IPS-11a (cell line): Measurements from ENCODE around the gene TNFRSF14.
"Not testable (repeated sequence)": the region's sequence is repeated elsewhere in the genome, so short reads cannot be mapped to it uniquely, and the experiment has no call there.

ENCODE experiments used
- H3K4me3 ChIP-seq: one replicate; pipeline ENCODE4 v1.5.1; 2013; ENCODE audit warnings: low read depth, low read length, control low read depth

The TNFRSF14 gene

DNA sequence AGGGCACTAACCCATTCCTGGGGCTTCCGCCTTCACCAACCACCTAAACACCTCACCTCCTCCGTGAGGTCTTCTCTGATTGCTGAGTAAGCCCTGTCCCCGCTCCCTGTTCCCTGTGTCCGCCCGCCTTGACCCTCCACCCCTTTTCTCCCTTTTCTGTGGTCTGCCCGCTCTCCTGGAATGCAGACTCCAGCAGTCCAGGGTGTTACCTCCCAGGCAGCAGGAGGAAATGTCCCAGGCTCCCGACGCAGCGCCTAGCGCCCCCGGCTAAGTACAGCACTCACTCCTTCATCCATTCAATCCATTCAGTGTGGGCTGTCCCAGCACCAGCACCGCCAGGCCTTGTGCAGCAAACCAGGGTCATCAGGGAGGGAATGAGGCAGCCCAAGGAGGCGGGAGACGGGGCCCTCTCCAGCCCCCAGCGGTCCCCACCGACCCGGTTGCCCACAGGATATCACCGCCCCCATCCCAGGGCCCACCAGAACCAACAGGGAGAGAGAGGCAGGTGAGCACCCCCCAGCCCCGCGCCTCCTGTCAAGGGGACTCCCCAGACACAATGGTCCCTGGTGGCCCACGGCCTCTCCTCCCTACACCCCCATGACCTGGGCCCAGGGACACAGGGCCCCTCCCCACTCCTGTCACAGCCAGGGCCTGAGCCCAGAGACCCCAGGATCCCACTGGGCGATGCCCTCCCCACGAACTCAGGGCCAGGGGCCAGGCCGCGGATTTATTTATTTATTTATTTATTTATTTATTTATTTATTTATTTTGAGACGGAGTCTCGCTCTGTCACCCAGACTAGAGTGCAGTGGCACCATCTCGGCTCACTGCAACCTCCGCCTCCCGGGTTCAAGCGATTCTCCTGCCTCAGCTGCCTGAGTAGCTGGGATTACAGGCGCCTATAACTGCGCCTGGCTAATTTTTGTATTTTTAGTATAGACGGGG lies 10.2 kb downstream of the TNFRSF14 start:
- H3K4me3 ChIP-seq: no peak overlapping the region

DNA sequence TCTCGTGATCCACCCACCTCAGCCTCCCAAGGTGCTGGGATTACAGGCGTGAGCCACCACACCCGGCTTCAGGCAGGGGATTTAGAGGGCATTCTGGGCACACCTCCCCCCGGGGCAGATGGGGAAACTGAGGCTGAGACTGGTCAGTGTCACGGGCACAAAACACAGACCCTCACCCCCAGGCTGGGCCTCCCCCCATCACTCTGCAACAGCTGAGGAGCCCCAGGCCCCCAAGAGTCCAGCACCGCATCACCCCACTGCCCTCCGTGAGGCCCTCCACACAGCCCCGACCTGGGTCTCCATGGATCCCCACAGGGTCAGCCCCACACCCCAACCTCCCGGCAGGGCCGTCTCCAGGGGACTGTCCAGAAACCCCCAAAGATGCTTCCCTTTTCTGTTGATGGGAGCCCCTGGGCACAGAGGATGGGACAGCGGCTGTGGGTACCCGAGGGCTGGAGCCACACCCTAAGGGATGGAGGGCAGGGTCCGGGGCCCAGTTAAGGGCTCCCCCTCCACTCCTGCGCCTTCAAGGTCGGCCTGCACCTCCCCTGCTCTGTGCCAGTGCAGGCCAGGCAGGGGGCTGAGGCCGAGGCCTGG lies 11.0 kb downstream of the TNFRSF14 start:
- no peak overlapping the region for H3K4me3 ChIP-seq

DNA sequence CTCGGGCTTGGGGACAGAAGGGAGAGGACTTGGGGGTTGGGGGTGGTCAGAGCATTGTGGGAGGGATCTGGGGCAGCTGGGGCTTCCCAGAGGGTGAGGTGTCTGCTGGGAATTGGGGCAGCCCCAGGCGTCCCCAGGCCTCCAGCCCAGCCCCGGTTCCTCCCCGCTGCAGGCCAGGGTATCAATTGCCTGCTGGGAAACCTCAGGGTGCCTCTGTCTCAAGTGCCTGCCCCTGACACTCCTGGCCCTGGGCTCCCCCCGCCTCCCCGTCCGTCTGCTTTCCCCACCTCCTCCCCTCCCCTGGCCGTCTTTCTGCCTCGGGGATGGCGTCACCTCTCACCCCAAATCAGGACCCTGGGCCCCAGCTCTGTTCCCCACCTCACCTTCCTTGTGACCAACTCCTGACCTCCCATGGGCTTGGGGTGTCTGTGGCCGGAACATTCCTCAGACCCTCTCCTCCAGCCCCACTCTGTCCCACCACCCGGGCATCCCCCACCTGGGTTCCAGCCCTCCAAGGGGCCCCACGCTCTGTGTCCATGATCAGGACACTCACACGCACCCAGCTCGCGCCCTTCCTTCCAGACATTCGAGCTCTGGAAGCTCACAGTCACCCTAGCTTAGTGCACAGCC lies 12.1 kb downstream of the TNFRSF14 start:
- not testable (repeated sequence) for H3K4me3 ChIP-seq

DNA sequence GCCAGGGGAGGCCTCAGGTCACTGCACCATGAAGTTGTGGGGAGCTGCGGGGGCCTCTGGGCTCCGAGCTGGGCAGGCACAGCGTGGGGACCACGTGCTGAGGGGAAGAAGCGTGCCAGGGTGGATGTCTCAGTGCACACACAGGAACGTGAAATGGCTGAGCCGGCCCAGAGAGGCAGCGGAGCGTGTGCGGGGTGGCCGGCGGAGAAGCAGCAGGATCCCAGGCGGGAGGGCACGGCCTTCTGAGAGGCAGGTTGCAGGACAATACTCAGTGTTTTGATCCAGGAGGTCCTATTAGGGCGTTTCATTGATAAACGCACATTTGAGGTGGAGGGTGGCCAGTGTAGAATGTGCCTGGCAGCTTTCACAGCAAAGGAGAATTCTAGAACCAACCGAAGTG lies 12.9 kb downstream of the TNFRSF14 start:
- H3K4me3 ChIP-seq: no peak overlapping the region

DNA sequence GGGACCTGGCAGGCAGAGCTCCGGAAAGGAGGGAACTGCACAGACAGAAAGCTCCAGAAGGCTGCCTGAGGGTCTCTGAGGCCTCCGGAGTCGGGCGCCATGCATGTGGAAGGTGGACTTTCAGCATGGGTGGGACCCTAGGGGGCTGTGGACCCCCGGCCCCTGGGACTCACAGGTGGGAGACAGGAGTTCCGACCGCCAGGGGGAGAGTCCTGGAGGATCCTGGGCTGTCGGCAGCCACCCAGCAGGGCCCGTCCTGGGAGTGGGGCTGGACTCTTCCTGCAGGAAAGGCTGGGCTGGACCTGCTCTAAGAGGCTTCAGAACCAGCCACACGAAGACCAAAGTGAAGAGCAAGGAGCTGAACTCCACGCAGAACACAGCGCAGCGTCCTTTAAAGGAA lies 13.5 kb downstream of the TNFRSF14 start:
- not testable (repeated sequence) for H3K4me3 ChIP-seq

DNA sequence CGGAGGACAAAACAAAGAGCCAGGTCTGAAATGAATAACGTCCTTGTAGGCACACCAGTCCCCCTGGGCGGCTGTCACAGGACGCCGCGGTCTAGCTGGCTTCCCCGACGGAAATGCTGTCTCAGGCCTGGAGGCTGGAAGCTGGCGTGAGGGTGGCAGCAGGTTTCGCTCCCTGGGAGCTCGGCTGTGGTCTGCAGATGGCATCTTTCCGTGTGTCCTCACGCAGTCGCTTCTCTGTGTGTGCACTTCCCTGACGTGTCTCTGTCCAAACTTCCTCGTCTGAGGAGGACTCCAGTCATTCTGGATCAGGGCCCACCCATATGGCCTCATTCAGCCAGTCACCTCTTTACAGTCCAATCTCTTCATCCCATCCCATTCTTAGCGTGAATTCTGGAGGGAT lies 14.2 kb downstream of the TNFRSF14 start:
- H3K4me3 ChIP-seq: no peak overlapping the region

DNA sequence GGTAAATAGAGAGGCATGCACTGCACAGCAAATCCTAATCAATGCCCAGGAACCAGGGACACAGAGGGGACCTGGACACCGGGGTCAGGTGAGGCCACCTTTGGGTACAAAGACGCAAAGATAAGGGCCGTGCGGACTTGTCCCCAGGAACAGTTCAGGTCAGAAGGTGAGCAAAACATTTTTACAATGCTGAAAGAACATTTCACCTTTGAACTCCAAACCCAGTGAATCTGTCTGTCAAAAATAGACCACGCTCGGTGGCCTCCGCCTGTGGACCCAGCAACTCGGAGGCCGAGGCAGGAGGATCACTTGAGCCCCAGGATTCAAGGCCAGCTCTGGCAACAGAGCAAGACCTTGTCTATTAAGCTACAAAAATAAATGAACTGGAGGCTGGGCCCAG lies 15.2 kb downstream of the TNFRSF14 start:
- H3K4me3 ChIP-seq: no peak overlapping the region

DNA sequence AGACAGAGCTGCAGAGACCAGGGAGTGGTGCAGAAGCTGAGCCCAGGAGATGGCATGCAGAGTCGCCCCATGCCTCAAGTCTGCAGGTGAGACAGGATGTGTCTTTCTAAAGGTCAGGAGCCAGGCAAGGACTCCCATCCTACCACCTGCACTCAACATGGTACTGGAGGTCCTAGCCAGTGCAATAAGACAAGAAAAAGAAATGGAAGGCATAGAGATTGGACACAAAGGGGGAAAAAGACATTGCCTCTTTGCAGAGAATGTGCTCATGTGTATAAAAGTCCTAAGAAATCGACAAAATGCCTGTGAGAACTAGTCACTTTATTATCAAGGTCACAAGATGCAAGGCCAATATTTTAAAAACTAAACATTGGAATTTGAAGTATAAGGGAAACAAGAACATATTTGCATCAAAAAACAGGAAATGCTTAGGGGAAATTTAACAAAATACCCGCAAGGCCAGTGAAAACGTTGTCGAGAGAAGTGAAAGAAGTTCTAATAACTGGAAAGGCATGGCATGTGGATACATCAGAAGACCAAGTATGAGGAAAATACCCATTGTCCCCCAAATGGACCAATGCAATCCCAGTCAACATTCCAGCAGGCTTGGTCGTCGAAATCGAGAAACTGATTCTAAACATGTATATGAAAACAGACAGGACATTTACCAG lies 17.2 kb downstream of the TNFRSF14 start:
- H3K4me3 ChIP-seq: no peak overlapping the region

DNA sequence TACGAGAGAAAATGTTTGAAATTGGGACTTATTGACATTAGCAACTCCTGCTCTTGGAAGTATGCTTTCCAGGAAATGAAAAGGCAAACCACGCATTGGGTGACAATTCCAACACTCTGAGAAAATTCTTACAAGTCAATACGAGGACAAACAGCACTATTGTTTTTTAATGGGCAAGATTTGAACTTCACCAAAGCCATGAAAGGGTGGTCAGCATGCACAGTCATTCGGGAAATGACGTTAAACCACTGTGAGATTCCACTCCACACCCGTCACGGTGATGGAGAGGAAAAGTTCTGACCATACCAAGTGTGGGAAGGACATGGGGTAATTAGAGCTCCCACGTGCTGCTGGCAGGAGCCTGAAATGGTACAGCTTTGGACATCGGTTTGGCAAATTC lies 18.2 kb downstream of the TNFRSF14 start:
- H3K4me3 ChIP-seq: no peak overlapping the region

DNA sequence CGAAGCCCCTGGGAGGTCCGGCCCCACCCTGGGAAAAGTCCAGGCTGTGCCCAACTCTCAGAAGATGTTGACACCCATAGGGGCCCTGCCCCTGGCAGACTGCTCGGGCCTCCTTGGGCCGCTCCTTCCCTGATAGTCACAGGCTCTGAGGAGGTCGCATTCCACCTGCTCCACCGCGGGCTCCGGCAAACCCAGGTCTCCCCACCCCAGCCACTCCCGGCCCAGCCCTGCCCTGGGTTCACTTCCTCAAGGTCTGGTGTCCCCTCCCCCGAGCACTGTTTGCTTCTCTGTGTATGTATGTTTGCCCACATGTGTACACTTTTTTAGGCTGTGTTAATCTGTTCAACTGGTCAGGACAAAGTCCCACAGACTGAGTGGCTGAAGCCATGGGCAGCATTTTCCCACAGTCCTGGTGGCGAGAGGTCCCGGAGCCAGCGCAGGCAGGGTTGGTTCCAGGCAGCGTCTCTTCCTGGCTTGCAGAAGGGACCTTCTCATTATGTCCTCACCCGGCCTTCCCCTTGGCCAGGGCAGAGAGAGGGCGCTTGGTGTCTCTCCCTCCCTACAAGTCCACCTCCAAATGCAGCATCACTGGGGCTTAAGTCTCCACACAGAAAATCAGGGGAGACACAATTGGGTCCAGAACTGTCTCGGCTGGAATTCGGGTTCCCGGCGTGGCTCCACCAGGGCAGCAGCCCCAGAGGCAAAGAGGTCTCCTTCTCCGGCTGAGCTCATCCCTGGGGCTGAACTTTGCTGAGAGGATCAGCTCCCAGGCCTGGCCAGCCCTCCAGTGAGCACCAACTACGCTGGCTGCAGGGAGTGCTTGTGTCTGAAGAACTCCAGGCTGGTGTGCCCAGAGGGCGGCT lies 19.9 kb downstream of the TNFRSF14 start:
- H3K4me3 ChIP-seq: no peak overlapping the region

DNA sequence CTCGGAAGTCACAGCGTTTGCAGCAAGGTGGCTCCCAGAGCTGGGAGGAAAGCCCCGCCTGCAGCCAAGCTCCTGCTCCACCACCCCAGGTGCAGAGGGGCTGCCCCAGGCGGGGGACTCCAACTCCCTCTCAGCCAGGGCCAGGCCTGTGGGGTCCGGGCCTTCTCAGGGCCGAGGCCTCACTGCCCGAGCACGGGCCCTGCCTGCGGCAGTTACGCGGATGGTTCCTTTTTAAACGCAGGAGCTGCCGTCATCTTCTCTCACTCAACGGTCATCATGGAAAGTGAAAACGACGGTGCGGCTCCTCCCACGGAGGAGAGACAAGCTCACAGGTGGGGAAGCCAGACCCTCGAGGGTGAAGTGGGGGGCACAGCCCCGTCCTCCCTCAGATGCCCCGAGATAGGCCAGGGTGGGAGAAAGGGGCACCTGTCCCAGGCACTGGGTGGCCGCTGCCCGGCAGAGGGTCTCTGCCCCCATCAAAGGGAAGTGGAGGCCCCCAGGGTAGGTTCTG lies 21.4 kb downstream of the TNFRSF14 start:
- not testable (repeated sequence) for H3K4me3 ChIP-seq

DNA sequence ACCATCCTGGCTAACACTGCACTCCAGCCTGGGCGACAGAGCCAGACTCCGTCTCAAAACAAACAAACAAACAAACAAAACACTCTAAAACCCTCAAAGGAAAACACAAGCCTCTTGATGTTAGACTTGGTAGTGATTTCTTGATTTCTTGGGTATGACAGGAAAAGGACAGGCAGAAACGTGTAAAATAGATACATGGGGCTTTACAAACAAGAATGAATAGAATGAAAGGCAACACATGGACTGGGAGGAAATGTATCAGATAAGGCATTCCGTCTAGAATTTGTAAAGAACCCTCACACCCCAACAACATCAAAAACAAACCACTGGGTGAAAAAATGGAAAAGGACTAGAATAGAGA lies 22.6 kb downstream of the TNFRSF14 start:
- H3K4me3 ChIP-seq: no peak overlapping the region

DNA sequence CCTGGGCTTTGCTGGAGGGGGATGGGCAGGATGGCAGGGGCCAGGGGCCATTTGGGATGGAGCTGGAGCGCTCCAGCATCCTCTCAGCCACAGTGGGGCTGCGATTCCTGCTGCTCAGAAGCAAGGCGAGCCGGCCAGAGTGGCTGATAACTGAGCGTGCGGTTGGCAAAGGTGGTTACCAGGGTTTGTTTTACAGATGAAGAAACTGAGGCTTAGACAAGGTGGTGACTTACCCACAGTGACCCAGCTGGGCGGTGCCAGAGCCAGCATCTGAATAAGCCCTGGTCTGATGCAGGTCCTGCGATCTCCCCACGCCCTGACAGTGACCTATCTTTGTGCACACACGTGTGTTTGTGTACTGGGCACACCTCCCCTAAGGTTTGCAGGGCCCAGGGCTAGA lies 24.5 kb downstream of the TNFRSF14 start:
- H3K4me3 ChIP-seq: no peak overlapping the region

DNA sequence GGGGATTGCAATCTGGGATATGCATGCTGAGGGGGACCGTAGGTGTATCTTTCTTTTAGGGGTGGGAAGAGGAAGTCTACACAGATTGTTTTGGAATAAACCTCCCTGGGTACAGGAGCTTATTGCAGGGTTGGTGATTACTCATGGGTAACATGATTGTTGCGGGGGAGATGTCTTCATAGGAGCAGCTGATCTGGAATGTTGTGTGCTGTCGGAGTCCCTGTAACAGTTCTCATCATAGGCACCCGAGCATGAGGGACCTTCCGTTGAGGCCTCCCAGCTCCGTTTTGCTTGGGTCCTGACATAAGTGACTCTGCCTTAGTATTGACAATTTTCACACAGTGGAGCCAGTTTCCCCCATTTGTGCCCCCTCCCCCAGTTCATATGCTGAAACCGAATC lies 26.2 kb downstream of the TNFRSF14 start:
- H3K4me3 ChIP-seq: no peak overlapping the region

DNA sequence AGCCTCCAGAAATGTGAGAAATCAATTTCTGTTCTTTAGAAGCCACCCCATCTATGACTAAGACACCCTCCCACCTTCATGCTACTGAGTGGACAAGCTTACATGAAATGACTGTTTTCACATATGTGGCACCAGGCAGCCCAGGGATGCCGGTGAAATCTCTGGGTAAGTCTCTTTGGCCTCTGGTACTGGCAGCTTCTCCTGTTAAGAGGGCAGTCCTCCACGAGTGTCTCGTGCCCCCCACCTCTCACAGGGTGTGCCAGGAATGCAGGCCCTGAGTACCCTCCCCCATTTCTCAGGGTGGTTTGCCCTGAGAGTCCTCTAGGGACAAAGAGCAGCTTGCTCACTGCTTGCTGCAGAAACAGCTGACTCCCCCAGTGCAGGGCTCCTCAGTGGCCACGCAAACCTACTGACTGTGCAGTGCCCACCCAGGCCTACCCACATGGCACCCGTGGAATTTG lies 27.2 kb downstream of the TNFRSF14 start:
- H3K4me3 ChIP-seq: no peak overlapping the region

DNA sequence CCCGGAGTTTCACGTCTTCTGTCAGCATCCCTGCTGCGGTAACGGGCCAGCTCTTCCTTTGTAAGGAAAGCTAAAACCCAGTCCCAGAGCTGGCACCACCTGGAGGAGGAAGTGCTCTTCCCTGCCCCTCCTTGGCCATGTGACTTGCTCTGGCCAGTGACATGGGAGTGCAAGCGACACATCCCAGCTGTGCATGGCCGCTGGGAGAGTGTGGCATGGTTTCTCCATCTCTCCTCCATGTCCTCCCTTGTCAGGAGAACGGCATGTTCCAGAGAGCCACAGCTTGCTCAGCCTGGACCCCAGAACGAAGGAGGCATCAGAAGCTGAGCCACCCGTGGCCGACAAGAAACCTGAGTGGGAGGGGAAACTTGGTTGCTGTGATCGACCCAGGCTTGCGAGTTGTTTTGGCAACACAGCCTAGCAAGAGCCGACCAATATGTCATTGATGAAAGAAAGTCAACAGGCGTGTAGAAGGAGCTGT lies 27.7 kb downstream of the TNFRSF14 start:
- no peak overlapping the region for H3K4me3 ChIP-seq

DNA sequence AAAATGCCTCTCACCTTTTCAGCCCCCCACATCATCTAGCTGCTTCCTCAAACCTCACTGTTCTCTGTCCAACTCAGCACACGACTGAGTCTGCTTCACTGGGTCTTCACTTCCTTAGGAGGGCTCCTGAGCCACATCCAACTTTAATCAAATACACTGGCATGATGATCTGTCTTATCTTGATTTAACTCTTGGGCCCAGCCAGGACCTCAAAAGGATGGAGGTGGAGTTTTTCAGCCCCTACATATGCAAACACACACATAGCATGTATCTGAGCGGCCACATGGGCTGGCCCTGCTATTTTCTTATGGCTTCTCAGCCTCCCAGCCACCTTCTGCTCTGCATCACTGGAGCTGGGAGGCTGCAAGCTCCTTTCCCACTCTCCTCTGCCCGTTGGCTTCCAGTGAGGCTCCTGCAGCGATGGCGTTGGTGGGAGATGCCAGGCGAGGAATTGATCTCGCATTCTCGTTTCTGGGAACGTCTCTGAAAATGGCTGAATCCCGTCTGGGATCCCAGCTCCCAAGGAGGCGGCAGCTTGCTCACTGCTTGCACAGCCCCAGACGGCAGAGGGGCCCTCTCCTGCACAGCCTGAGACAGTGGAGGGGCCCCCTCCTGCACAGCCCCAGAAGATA lies 28.6 kb downstream of the TNFRSF14 start:
- H3K4me3 ChIP-seq: no peak overlapping the region

DNA sequence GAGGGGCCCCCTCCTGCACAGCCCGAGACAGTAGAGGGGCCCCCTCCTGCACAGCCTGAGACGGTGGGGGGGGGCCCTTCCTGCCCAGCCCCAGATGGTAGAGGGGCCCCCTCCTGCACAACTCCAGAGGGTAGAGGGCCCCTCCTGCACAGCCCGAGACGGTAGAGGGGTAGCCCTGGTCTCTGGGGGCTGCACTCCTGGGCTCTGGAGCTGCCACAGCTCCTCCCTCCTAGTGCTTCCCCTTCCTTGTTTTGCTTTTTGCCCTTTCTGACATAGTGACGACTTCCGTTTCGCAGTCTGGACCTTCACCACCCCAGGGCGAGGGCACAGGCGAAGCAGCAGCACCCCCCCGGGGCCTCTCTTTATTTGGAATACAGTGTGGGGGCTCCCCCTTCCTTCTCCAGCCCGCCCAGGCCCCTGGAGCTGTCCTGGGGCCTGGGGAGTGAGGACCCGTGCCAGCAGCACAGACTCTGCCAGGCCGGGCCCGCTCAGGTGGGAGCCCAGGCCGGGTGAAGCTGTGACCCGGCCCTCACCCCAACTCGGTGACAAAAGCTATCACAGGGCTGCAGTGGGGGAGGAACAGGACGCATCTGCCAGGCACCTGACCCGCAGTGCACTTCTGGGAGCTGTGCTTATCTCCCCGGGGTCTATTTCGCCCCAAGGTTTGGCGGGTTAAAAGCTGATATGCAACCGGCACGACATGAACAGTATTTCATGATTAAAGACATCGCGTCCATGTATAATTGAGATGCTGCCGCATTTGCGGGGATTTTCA lies 29.3 kb downstream of the TNFRSF14 start:
- H3K4me3 ChIP-seq: peak overlapping the region; percentile 75
